Upper lobe of left lung (tissue), 4 donors: ENCODE measurements around the gene FLCN.
"Not testable (repeated sequence)": the region's sequence is repeated elsewhere in the genome, so short reads cannot be mapped to it uniquely, and the experiment has no call there.

Experiments used
- CTCF ChIP-seq, 6 experiments: fragments of 450-650 bp in 4 of 6; fragments of 200-600 bp in 2 of 6; sonication (generic) in 2 of 6; IDR thresholded peaks; one replicate each; pipeline ENCODE4 v1.5.1; 2016 to 2019; ENCODE audit warnings: antibody characterized with exemption in 6 of 6
- POLR2AphosphoS5 ChIP-seq, 2 donors: sonication (generic); formaldehyde crosslinking; IDR thresholded peaks; one replicate each; pipeline ENCODE4 v1.5.1; 2017; ENCODE audit warnings: antibody characterized with exemption in 2 of 2

GRCh38 chr17:17277431-17277830 is 40.5 kb upstream of the FLCN start:
- TF ChIP-seq POLR2AphosphoS5, CTCF (IDR thresholded peaks at IDR 0.05): not testable (repeated sequence)
